HG03354 (cell line): ENCODE measurements around the gene CDC42EP3.

Experiments
- ATAC-seq: cut with Tn5 transposase; IDR thresholded peaks from one replicate; pipeline ENCODE4 v1.9.1; 2021; ENCODE audit warnings: mild to moderate bottlenecking; ENCODE audit not compliant: unreplicated experiment, poor library complexity, severe bottlenecking

CDC42EP3 gene

GRCh38 chr2:37623971-37624900, 47.2 kb downstream of the CDC42EP3 start:
- peak; percentile 85 for ATAC-seq

DNA sequence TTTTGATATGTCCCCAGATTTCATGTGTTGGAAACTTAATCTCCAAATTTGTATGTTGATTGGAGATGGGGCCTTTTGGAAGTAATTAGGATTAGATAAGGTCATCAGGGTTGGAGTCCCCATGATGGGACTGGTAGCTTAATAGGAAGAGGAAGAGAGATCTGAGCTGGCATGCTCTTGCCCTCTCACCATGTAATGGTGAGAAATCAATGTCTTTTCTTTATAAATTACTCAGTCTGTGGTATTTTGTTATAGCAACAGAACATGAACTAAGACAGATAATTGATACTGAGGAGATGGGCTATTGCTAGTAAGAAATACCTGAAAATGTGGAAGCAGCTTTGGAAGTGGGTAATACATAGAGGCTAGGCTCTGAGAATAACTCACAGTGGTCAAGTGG, 48.0 kb downstream of the CDC42EP3 start:
- ATAC-seq = no peak

- no peak for ATAC-seq
Measured at GRCh38 chr2:37622450-37623100, 48.9 kb downstream of the CDC42EP3 start.

DNA sequence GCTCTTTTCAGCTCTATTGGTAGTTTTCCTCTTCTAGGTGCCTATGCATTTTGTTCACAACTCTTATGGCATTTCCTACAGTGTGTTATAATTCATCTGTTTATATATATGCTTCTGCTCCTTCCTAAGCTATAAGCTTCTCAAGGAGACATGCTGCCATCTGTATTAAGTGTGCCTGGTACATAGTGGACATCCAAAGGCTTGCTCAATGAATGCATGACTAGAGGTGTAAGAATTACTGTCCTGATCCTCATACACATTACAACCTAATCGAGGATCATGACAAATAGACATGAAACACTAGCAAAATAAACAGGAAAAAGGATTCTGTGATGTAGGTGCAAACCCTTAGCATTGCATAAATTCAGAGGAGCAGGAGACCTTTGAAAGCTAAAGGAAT, 50.2 kb downstream of the CDC42EP3 start:
- ATAC-seq = no peak

DNA sequence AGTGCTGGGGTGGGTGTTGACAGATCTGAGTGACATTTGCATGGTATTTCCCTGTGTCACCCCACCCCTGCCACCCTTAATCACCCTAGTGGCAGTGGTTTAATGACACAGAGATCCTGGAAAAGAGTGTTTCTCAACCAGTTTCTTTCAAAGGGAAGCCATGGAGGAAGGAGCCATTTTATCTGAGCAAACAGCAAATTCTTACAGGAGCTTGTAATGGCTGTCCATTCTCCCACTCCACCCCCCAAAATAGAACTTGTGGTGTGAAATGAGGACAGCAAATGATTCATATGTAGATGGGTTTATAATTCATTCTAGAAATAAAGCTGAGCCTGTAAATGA, 51.5 kb downstream of the CDC42EP3 start:
- no peak for ATAC-seq

GRCh38 chr2:37619230-37619958, 52.0 kb downstream of the CDC42EP3 start:
- ATAC-seq = no peak

GRCh38 chr2:37618326-37618725, 53.1 kb downstream of the CDC42EP3 start:
- ATAC-seq = no peak

DNA sequence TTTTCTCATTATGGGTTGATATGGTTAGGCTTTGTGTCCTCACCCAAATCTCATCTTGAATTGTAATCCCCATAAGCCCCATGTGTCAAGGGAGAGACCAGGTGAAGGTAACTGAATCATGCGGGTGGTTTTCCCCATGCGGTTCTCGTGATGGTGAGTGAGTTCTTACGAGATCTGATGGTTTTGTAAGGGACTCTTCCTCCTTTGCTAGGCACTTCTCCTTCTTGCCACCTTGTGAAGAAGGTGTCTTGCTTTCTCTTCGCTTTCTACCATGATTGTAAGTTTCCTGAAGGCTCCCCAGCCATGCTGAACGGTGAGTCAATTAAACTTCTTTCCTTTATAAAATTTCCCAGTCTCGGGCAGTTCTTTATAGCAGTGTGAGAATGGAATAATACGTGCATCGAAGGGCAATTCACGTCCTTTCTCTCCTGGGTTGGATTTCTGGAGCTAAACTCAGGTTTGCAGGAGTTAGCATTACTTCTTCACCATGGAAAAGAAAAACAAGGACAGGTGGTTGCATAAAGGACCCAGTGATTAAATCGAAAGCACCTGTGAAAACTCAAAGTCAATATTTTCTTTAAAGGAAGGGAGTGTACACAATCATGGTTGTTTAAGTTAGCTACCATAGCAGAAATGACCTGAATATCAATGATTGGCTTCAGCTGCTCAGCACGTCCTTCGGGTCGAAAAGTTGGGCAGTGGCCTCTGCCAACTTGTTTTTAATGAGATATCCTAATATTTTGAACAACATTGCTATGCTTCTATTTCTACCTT, 54.1 kb downstream of the CDC42EP3 start:
- no peak for ATAC-seq

DNA sequence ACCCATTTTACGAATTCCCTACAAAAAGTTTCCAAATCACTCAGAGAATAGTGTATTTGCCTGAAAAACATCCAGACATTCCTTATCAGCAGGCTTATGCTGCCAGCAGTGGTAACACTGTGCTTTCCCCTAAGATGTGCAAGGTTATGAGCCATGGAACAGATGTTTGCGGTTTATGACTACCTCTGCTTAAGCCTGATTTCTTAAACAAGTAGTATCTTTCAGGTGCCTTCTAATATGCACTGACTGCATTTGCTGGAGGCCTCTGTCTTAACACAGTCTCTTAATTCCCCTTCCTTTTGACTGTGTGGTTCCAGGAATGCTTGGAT, 54.8 kb downstream of the CDC42EP3 start:
- peak; percentile 44 for ATAC-seq

GRCh38 chr2:37615804-37616676, 55.4 kb downstream of the CDC42EP3 start:
- peak; percentile 60 for ATAC-seq

GRCh38 chr2:37614061-37614738, 57.2 kb downstream of the CDC42EP3 start:
- no peak for ATAC-seq

DNA sequence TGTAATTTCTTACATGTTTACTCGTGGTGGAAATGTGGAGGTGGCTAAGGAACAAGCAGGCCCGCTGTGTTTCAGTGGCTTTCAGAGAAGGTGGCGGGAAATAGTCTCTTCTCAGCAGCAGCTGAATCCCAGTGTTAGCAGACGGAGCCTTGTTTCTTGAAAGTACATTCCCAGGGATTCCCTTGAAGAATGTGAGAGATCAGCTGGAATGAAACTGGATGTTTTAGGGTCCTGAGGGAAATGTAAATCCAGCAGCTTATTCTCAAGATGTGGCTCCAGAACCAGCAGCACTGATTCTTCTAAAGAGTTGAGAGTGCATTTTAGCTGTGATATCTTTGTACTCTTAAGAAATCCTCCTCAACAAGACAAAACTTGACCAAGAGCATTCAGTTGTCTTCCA, 59.1 kb downstream of the CDC42EP3 start:
- no peak for ATAC-seq

GRCh38 chr2:37610638-37611289, 60.7 kb downstream of the CDC42EP3 start:
- no peak for ATAC-seq

- no peak for ATAC-seq
Measured at GRCh38 chr2:37609782-37610181, 61.7 kb downstream of the CDC42EP3 start.

DNA sequence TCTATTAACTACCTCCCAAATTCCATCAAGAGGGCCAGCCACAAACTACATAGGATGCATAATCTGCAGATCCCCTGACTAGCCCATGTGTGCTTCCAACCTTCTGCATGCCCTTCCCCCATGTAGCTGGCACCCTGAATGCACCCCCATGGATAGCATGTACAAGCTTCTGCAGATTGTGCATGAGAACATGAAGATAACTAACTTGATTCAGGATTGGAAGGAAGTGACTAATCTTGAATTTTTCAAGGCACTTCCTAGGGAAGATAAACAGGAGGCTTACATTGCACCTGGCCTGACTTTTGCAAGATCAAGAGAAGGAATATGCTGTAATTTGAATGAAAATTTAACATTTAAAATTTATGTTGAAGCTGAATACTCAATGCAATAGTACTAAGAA, 66.7 kb downstream of the CDC42EP3 start:
- no peak for ATAC-seq

GRCh38 chr2:37602702-37603101, 68.7 kb downstream of the CDC42EP3 start:
- ATAC-seq = no peak

GRCh38 chr2:37602040-37602439, 69.4 kb downstream of the CDC42EP3 start:
- no peak for ATAC-seq

DNA sequence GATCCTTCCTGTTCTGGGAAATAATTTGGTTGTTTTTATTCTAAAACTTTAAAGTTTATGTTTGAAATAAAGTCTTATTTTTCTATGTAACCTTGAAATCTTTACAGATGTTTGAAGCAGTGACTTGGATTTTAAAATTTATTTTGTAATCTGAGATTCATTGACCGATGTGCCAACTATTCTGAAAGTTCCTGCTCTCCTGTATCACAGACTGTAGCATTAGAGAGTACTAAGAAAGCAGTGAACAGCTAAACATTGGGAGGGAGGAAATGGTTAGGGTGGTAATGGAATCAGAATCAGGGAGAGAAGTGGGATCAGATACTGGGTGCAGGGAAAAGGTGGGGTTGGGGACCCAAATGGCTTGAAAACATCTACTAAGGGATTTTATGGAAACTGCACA, 69.9 kb downstream of the CDC42EP3 start:
- no peak for ATAC-seq
